Hindlimb muscle (tissue), 1 donor: ENCODE measurements around the gene DTNA. TPM values are rescaled to one million over a fixed set of nuclear protein-coding genes. Genes with fewer than 3 reads are reported as not detected.
A peak's percentile ranks its signal among the peaks of the same experiment; 100 is the strongest.
"Not testable (repeated sequence)": the region's sequence is repeated elsewhere in the genome, so short reads cannot be mapped to it uniquely, and the experiment has no call there.

Source experiments
- DNase-seq: peaks from one replicate; pipeline ENCODE4 v3.0.0-alpha.2; 2013
- polyA plus RNA-seq: library from polyadenylated mRNA; unstranded; fragments of 120-200 nt; gene quantifications from one replicate; pipeline ENCODE4 v1.2.1, GENCODE V29; 2013; ENCODE audit not compliant: insufficient read length

Gene DTNA
- polyA plus RNA-seq, 1 donor: 94.7 TPM

DNA sequence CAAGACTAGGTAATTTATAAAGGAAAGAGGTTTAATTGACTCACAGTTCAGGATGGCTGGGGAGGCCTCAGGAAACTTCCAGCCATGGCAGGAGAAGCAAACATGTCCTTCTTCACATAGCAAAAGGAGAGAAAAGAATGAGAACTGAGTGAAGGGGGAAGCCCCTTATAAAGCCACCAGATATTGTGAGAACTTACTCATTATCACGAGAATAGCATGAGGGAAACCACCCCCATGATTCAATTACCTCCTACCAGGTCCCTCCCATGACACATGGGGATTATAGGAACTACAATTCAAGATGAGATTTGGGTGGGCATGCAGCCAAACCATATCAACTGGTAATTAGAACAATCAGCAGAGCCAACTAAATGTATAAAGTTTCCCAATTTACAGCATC, 196.9 kb downstream of the DTNA start:
- not testable (repeated sequence) for DNase-seq

DNA sequence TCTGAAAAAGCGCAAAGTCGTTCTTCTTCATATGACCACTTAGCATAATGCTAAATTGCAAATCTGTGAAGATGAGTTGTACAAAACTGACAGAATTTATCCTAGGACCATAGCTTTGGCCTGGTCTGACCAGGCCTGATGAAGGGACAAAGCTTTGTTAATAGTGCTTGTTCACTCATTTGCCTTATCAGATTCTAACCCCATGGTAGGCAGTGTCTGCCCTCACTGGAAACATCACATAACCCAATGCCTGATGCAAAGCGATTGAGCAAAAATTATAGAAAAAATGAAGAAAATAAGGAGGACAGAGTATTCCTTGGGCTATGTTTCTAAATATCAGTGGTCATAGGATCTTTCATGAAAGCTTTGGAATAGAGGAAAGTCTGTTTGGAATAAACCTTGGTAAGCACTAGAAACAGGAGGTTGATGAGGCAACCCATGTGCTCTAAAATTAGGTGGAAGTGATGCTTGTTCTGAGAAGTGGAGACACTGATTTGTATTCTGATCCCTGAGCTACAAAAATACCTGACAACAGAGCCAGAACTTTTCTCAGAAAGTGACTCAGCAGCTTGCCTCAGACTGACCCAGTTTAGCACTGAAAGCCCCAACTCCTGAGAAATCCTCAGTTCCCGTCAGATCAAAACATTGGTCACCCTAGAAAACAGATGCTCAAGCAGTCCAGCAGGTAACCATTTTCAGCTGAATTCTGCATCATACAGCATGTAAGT, 199.7 kb downstream of the DTNA start:
- DNase-seq: no peak

DNA sequence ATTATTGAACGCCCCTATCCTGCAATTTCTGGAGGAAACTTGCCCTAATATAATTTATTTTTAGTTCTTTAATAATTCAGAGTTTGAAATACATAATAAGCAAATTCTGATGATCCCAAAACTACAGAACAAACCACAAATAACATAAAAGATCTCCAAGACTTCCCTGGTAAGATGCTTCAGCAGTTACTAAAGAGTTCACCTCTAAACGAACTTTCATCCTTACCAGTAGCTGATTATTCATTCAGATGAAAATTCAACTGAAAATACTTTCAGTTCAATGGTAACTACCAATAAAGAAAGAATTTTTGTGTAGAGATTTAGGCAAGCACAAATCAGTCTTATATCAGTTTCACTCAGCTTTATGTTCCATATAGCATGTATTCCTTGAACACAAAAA, 201.0 kb downstream of the DTNA start:
- no peak for DNase-seq

DNA sequence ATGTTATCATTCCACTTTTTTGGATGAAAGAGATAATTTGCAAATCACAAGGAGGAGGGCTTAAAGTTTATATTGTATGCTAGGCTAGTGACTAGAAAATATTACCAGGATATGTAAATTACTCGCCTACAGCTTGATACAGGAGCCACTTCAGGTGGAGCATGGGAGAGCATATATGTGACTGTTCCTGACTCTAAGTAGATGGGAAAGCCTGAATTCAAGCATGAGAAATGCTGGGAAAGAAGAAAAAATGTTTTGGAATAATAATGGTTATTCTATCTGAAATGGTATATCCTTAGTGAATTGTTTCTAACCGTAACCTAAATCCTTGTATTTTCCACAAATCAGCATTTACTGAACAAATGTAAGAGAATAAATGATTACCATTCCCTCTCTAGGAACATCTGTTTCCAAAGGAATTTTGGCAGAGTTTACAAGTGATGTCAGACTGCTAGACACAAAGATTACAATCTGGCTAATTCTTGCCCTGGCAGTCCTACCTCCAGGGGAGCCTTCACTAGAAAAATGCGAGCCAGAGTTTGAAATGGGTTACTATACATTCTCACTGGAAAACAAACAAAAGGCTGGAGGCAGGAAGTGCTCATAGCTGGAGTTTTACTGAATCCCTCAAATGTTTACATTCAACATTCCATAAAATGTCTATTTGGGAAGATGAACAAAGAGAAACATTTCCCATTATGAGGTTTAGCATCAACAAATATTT, 201.7 kb downstream of the DTNA start:
- peak; percentile 65 for DNase-seq

DNA sequence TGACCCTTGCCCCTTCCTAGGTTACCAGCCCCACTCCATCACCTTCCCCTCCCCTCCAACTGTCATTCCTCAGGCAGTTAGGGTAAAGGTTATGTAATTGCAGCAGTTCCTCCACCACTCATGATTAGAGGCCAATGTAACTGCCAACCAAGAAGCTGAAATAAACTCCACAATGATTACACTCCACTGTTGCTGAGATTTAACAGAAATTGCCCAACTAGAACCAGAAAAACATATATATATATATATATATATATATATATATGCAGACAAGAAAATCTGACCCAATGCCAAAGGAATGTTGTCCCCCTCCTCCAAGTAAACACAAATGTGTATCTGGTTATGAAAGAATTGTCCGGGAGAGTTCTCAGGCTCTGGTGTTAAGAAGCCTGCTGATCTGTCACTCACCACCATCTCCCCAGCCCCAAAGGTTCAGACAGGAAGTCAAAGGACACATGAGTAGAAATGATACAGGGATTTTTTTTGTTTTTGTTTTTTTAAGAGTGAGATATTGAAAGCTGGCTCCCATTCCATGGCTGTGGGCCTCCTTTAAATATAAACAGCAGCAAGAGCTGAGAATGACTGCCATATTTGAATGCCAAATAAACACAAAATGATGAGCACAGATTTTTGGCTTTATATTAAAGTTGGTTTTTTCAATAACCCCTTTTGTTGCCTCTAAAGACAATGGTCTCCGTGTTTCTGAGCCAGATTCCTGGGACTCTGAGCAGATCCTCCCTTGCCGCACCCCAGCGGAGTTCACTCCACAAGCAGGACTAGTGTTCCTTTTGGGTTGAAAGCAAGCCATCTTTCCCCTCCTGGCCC, 204.0 kb downstream of the DTNA start:
- DNase-seq: peak; percentile 23

DNA sequence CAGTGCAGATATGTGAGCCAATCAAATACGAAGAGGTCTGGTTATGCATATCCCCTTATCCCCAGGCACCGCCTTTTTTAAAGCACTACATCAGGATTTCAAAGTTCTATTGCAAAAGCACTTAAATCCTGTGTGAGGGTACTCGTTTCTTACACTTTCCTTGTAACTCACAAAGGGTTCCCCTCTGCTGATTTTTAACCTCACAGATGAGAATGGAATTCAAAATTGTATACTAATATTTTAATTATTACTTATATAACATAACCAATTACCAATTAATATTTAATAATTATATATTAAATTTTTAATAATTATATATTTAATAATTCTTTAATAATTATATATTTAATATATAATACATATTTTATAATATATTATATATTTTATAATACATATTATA, 204.9 kb downstream of the DTNA start:
- DNase-seq: no peak

DNA sequence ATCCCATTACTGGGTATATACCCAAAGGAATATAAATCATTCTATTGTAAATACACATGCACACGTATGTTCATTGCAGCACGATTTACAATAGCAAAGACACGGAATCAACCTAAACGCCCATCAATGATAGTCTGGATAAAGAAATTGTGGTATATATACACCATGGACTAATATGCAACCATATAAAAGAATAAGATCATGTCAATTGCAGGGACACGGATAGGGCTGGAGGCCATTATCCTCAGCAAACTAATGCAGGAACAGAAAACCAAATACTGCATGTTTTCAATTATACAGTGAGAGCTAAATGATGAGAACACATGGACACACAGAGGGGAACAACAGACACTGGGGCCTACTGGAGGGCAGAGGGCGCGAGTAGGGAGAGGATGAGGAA, 206.4 kb downstream of the DTNA start:
- DNase-seq: not testable (repeated sequence)

DNA sequence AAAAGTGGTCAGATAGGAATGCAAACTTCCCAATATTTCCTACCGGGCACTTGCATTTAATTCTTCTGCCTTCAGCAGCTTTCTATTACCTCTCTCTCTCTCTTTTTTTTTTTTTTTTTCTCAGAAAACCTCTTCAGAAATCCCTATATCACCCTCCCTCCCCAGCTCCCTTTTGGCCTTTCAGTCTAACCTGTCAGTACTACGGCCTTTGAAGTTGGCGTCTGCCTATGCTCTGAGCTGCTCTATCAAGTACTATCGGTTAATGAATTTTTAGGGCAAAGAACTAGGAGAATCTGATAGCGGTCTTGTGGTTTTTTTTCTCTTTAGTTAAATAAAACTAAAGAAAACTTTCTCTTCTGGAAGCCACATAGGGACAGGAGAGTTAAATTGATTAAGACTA, 208.8 kb downstream of the DTNA start:
- no peak for DNase-seq

DNA sequence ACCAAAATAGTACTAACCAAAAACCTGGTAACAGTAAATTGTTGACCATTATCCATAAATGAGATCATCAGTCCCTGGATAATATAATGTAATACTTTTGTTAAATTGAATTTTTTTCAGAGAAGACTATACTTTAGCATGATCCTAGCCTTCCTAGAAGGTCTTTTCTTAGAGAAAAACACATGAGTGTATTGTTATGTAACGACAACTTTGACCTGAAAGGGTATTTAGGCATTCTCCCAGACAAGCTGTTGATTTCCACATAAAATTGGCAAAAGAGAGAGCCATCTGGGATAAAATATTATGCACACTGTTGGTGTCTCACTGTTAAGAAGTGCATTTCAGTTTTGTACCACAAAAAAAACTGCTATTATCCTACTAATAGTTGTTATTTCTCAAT, 211.1 kb downstream of the DTNA start:
- peak; percentile 19 for DNase-seq

DNA sequence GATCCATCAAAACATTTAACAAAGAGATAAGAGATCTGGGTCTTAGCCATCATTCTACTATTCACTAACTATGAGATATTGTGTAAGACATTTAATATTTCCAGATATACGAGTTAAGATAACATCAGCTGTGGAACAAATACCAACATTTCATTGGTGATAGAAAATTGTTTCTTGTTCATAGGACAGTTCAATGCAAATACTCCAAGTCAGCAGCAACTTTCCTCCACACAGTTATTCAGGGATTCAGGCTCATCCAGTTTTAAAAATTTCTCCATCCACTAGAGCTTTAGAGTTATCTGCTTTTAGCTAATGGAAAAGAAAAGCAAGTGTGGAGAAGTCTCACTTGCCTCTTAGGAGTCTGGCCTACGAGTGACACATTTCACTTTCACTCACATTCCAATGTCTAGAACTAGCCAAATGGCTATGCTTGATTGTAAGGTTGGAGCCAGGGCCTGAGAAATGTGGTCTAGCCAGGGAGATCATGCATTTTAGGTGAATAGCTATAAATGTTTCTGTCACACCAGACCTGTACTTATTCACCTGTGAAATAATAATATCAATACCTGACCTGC, 211.8 kb downstream of the DTNA start:
- DNase-seq: no peak

DNA sequence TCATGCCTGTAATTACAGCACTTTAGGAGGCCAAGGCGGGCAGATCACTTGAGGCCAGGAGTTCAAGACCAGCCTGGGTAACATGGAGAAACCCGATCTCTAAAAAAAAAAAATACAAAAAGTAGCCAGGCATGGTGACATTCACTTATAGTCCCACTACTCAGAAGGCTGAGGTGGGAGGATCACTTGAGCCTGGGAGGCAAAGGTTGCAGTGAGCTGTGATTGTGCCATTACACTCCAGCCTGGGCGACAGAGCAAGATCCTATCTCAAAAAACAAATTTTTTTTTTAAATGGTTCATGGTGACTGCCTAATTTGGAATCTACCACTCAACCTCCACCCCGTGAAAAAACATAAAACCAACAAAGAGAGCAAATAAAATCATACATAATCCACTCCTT, 212.5 kb downstream of the DTNA start:
- not testable (repeated sequence) for DNase-seq

DNA sequence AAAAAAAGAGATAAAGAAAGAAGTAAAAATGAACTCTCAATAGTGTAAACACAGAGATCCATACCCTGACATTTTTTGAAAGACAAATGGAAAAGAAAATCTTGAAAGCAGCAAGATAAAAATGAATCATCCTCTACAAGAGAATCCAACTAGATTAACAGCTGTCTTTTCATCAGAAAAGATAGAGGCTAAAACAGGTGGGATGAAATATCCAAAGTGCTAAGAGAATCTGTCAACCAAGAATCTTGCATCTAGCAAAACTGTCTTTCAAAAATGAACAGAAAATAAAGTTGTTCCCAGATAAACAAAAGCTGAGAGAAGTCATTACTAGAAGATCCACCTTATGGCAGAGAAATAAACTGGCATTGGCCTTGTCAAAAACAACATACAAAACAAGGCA, 213.8 kb downstream of the DTNA start:
- no peak for DNase-seq

DNA sequence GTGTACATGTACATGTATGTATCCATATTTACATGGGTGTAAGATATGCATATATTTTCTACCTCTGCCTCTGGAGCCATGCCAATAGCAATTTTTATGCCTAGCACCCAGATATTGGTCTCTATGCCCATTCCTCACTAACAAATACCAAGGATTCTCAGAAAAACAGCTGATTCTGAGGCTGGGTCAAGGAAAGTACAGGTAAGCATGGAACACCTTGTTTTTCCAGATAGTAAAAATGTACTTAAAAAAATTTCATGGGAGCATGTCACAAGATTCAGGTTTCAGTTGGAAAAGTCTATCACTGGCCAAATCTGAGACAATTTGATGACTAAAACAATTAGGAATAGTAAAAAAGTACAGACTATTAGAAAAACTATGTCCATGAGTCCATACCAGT, 216.6 kb downstream of the DTNA start:
- DNase-seq: no peak

DNA sequence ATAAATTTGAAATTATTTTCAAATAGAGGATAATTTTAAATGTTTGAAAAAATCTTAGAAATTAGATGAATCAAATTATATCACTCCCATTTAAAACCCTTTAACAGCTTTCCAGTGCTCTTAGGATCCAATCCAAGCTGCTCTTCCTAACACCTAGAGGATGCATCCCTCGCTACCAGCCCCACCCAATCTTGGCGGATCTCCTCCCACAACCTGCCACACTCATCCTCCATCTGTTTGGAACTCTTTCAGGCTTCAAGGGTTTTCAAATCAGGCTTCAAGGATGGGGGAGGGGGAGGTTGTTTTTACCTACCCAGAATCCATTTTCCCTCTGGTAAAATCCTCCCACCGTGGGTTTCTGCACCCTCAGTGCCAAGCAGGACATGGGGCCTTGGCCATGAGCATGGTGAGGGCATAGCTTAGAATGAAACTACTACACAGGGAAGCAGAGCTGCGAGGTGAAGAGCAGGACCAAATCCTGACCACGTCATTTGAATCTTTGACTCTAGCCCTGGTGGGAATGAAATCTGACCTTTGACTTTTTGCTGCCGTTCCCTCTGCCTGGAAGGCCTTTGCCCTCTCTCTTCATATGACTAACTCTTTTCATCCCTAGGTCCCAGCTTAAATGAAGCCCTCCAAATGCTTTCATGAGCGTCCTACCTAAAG, 218.1 kb downstream of the DTNA start:
- DNase-seq: no peak

DNA sequence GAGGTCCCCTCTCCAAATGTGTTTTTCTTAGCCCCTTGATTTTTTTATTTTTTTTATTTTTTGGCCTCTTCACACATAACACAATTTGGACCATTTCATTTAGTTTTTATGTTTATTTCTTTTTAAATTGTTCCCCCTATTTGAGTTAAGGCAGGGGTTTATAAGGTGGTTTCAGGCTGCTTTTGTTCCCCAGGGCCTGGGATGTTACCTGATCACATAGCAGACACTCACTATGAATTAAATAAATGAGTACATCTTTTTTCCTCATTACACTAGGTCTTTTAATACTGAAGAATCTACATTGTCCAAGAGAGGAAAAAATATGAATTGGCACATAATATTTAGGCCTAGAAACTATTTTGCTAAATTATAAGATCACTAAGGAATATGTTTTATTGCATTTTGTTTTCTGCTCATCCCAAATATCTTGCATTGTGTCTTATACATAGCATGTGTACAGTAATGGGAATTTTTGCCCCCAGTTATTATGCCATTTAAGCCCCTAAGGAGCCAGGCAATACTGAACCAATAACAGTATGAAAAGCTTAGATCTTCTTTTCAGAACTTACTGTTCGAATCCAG, 218.7 kb downstream of the DTNA start:
- DNase-seq: no peak

DNA sequence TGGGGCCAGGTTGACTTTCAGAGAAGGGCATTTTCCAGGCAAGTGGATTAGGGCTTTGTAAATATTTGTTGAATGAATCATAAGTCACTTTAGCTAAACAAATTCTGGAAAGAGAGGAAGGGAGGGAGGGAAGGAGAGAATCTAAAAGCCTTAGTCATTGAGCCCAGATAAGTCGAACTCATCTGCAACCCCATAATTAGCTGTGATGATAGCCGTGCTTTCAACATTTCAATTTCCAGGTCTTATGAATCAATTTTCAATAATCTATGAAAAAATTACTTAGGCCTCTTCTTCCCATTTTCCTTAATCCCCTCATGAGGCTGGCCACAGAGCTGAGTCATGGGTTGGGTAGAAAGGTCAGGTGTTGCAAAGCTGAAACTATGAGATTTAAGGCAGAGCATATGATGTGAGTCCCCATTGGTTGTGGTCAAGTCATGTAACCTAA, 219.3 kb downstream of the DTNA start:
- DNase-seq: no peak

DNA sequence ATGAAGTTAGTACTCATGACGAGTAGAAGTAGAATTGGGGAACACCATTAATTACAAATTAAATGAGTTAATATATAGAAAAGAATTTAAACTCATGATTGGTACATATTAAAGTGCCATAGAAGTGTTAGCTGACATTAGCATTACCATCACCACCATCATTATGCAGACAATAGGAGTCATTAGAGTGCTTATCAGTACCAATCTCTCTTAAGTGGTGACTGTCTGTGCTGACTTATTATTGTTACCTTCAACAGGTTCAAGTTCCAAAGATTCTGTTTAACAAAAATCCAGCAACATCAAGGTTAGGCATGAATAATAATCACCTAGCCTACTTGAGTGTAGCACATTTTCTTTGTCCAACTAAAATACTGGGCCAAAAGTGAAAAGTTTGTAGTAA, 222.3 kb downstream of the DTNA start:
- no peak for DNase-seq

DNA sequence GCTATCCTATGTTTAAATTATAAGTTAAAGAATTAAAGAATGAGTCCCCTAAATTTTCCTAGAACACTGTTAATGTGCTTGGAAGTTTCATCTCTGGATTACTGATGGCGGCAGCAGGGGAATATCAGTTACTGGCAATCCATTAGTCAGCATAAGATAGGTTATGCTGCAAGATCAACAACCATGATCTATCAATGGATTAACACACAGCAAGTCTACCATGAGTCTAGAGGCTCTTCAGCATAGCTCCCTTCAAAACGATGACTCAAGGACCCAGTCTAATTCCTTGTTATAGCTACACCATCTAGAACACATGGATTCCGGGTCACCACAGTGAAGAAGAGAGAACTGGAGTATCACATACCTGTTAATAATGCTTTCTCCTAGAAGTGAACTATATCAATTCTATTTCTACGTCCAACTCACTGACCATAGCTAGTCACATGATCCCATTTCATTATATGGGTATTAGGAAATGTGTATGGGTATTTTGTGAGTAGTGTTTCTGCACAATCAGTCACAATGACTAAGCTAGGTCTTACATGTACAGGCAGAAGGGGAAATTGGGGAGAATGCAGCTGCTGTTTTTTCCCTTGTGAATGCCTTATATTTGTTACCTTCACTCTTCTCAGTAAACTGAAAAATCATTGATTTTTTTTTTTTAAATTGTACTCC, 222.8 kb downstream of the DTNA start:
- no peak for DNase-seq

DNA sequence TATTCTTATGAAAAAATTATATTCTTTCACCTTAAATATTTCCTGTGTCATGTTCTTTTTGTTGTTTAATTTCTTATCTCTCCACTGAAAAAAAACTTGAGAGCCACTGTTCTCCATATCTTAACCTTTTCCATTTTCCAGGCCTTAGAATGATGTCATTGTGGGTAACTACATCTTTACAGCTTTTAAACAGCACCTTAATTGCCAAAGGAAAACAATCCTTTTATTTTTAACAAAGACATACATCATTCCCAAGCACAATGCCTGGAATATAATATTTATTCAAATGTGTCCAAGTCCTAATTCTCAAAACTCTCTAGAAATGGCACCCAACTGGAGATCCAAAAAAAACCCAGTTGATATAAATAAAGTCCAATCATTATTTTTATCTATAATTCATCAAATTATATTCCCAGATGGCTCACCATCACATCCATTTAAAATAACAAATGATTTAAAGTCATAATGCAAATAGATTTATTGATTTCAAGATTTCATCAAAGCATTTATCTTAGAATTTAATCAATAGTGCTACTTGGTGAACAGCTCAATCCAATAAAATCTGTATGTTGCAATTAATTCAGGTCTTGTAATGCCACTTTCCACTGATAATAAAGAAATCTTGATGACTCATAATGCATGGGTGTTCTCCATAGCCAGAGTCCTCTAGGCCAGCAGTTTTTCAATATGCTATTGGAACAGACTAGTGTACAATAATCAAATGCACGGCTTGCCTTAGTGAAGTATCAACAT, 224.0 kb downstream of the DTNA start:
- no peak for DNase-seq

DNA sequence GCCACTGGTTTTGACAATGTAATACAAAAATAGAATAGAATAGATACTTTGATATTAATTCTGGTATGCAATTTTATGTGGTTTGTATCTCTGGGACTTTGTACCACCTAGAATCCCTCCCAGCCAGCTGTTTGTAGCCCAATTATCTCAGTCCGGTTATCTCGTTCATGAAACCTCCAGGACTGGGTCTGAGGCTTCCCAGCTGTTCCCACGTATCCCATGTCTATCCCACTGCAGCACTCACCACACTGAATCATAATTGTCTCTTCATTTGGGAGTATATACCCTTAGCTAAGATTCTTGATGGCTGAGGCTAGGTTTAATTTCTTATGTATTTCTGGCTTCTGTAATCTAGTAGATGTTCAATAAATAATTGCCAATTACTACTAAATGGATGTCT, 226.7 kb downstream of the DTNA start:
- no peak for DNase-seq

DNA sequence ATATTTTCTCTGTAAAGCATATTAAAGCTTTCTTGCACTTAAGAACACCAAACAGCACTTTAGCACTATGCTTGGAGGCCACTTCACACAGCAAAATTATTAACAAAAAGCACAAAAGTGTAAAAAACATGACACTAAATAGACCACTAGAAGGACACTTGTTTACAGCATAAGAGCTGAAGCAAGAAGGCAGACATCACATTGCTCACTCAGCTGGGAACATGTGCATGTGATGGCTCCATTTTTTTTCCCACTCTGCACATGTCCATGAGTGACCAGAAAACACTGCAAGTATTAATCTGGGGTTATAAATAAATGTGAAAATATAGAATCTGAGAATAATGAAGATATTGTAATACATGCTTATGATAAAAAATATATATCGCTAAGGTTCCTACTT, 228.0 kb downstream of the DTNA start:
- no peak for DNase-seq
